ENCODE data around the gene CCDC178. TPM values are rescaled to one million over a fixed set of nuclear protein-coding genes. Genes with fewer than 3 reads are reported as not detected.

CCDC178 gene
- total and polyA plus RNA-seq, 10 donors, result 4.0 to 17.4 (median 8.0) TPM

DNA sequence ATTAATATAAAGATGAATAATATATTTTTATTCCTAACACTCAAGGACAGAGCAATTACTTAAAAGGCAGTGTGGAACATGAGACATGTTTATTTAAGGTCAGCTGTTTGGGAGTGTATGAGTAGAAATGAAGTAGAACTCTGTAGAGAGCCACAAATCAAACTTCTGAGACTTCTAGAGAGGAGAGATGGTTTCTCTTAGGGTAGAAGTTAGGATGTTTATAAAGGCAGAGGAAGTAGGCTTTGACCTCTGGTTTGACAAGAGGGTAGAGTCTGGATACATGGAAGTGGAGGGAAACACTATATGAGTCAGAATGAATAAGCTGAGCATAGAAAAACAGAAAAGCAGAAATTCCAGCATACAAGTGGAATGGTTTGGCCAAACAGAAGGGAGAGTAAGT lies 405.6 kb downstream of the CCDC178 start:
- H3K27ac ChIP-seq, result no peak overlapping the region
- intact Hi-C loops (cut with DNase I; ENCODE audit: low total_unique reads), result no loop called here

GRCh38 chr18:33034212-33034611 lies 406.3 kb downstream of the CCDC178 start:
- H3K27me3 ChIP-seq (replicated peaks in 1 of 7), result no peaks in the 10 kb centered on the region
- H3K4me3 ChIP-seq, result no peak overlapping the region
- no peaks in the 10 kb centered on the region for H3K36me3 ChIP-seq
- no peak overlapping the region for H3K27ac ChIP-seq
- TF ChIP-seq POLR2A (IDR thresholded peaks at IDR 0.05) (no peak), CTCF (IDR thresholded peaks at IDR 0.05 in 8 of 11, conservative IDR thresholded peaks at IDR 0.05 in 3 of 11) (no peak), POLR2AphosphoS5 (IDR thresholded peaks at IDR 0.05) (no peak)
- no peaks in the 10 kb centered on the region for H3K4me1 ChIP-seq
- no peak for DNase-seq
- intact Hi-C loops (cut with DNase I; ENCODE audit: low total_unique reads), result no loop called here
- peaks cover 0 to 7% (median under 1%) of the 10 kb centered on the region in 8 donors for H3K9me3 ChIP-seq

More for the DNA sequence above, 405.6 kb downstream of the CCDC178 start:
- TF ChIP-seq POLR2A (IDR thresholded peaks at IDR 0.05), result no peak
- no peak for TF ChIP-seq CTCF (IDR thresholded peaks at IDR 0.05 in 8 of 11, conservative IDR thresholded peaks at IDR 0.05 in 3 of 11)
- no peak for TF ChIP-seq POLR2AphosphoS5 (IDR thresholded peaks at IDR 0.05)
- Histone ChIP-seq H3K9me3 (peaks cover 0 to 14% (median 8%) of the 10 kb centered on the region in 8 donors), H3K27me3 (replicated peaks in 1 of 7) (no peaks in the 10 kb centered on the region), H3K4me1 (no peaks in the 10 kb centered on the region), H3K4me3 (no peak overlapping the region), H3K36me3 (no peaks in the 10 kb centered on the region)
- no peak for DNase-seq

DNA sequence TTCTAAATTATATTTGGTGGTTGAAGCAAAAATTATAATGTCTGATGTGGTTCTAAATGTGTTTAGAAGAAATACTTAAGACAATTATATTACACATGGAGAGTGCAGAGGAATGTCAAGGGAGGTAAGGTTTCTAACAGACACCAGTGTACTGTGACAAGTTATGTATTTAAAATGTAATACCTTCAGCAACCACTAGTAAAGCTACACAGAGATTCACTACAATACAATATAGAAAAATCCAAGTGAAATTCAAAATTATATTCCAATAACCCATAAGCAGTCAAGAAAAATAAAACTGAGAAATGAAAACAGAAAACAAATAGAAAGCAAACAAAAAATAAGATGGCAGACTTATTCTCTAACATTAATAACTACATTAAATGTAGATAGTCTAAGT lies 418.2 kb downstream of the CCDC178 start:
- no peak overlapping the region for H3K27ac ChIP-seq
- no peaks in the 10 kb centered on the region for H3K27me3 ChIP-seq (replicated peaks in 1 of 7)
- H3K9me3 ChIP-seq, result peaks cover 0 to 4% (median 0%) of the 10 kb centered on the region in 8 donors
- H3K36me3 ChIP-seq, result no peaks in the 10 kb centered on the region
- no peaks in the 10 kb centered on the region for H3K4me1 ChIP-seq
- H3K4me3 ChIP-seq, result no peak overlapping the region
- TF ChIP-seq CTCF (IDR thresholded peaks at IDR 0.05 in 8 of 11, conservative IDR thresholded peaks at IDR 0.05 in 3 of 11), result no peak
- no peak for TF ChIP-seq POLR2A (IDR thresholded peaks at IDR 0.05)
- no peak for TF ChIP-seq POLR2AphosphoS5 (IDR thresholded peaks at IDR 0.05)
- intact Hi-C loops (cut with DNase I; ENCODE audit: low total_unique reads), result no loop called here
- DNase-seq, result no peak

DNA sequence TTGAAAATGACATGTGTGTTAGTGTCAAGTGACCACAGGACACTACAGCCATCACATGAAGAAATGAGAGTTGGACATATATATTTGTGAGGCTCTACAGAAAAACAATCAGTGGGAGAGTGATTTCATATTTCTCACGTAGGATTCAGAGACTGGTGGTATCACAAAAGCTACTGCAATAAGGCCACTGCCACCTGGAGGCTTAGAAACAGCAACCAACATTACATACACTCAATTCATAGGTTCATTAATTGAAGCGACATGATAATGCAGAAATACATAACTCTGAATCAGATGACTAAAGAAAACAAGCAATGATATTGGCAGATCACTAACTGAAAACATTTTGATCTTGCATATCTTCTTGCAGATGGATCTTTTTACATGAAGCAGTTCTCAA lies 419.6 kb downstream of the CCDC178 start:
- Histone ChIP-seq H3K4me1 (no peaks in the 10 kb centered on the region), H3K27me3 (replicated peaks in 1 of 7) (no peaks in the 10 kb centered on the region), H3K9me3 (peaks cover 0 to 16% (median 8%) of the 10 kb centered on the region in 8 donors), H3K4me3 (no peak overlapping the region), H3K27ac (no peak overlapping the region), H3K36me3 (no peaks in the 10 kb centered on the region)
- intact Hi-C loops (cut with DNase I; ENCODE audit: low total_unique reads), result no loop called here
- TF ChIP-seq POLR2A (IDR thresholded peaks at IDR 0.05), result no peak
- TF ChIP-seq POLR2AphosphoS5 (IDR thresholded peaks at IDR 0.05), result no peak
- TF ChIP-seq CTCF (IDR thresholded peaks at IDR 0.05 in 8 of 11, conservative IDR thresholded peaks at IDR 0.05 in 3 of 11), result no peak
- WGBS, 5 donors, result 69 to 82% (median 75%) methylated on average over 2 of the region's 2 CpGs
- DNase-seq, result no peak
